Neural progenitor cell (in vitro differentiated cells): ENCODE measurements around the gene CHST12. TPM values are rescaled to one million over a fixed set of nuclear protein-coding genes. Genes with fewer than 3 reads are reported as not detected.
A peak's percentile ranks its signal among the peaks of the same experiment; 100 is the strongest.

Source experiments
- DNase-seq: peaks from one replicate; pipeline ENCODE4 v3.0.0-alpha.2; 2016; ENCODE audit warnings: low spot score
- H2AFZ ChIP-seq: fragments of 200-600 bp; sonication (generic); replicated peaks from 2 replicates; pipeline ENCODE4 v1.6.1; 2016; ENCODE audit warnings: antibody characterized with exemption
- H3F3A ChIP-seq: fragments of 200-600 bp; sonication (generic); 2 replicates; pipeline ENCODE4 v1.6.1; 2016; ENCODE audit warnings: antibody characterized with exemption, low read depth
- H3K27ac ChIP-seq: fragments of 200-600 bp; sonication (generic); 2 replicates; pipeline ENCODE4 v1.5.1; 2016; ENCODE audit warnings: mild to moderate bottlenecking
- H3K27me3 ChIP-seq: fragments of 200-600 bp; sonication (generic); 2 replicates; pipeline ENCODE4 v1.6.1; 2016; ENCODE audit warnings: mild to moderate bottlenecking, moderate library complexity
- H3K36me3 ChIP-seq: fragments of 200-600 bp; sonication (generic); 2 replicates; pipeline ENCODE4 v1.5.1; 2016
- H3K4me1 ChIP-seq: fragments of 200-600 bp; sonication (generic); 2 replicates; pipeline ENCODE4 v1.6.1; 2016; ENCODE audit warnings: mixed run types
- H3K4me2 ChIP-seq: fragments of 200-600 bp; sonication (generic); 2 replicates; pipeline ENCODE4 v1.6.1; 2016
- H3K4me3 ChIP-seq: fragments of 200-600 bp; sonication (generic); 2 replicates; pipeline ENCODE4 v1.5.1; 2016
- H3K79me2 ChIP-seq: fragments of 200-600 bp; sonication (generic); 2 replicates; pipeline ENCODE4 v1.6.1; 2016; ENCODE audit warnings: low read depth
- H3K9ac ChIP-seq: fragments of 200-600 bp; sonication (generic); 2 replicates; pipeline ENCODE4 v1.6.1; 2016
- H3K9me3 ChIP-seq: fragments of 200-600 bp; sonication (generic); 2 replicates; pipeline ENCODE4 v1.5.1; 2016; ENCODE audit warnings: low read depth
- H4K20me1 ChIP-seq: fragments of 200-600 bp; sonication (generic); 2 replicates; pipeline ENCODE4 v1.6.1; 2016; ENCODE audit warnings: low read depth
- H3K27ac Mint-ChIP-seq: 3 replicates; pipeline ENCODE4 v1.8.0; 2021; ENCODE audit warnings: mixed read lengths
- H3K27me3 Mint-ChIP-seq: 2 replicates; pipeline ENCODE4 v1.8.0; 2022; ENCODE audit warnings: low read depth, mild to moderate bottlenecking, inconsistent platforms, moderate library complexity, mixed read lengths; ENCODE audit not compliant: insufficient read depth
- H3K36me3 Mint-ChIP-seq: 3 replicates; pipeline ENCODE4 v1.8.0; 2021; ENCODE audit warnings: mixed read lengths
- H3K4me1 Mint-ChIP-seq: 3 replicates; pipeline ENCODE4 v1.8.0; 2021; ENCODE audit warnings: mixed read lengths
- H3K4me3 Mint-ChIP-seq: 3 replicates; pipeline ENCODE4 v1.8.0; 2021; ENCODE audit warnings: mild to moderate bottlenecking, moderate library complexity, mixed read lengths
- H3K9me3 Mint-ChIP-seq: 3 replicates; pipeline ENCODE4 v1.8.0; 2020; ENCODE audit warnings: mixed read lengths
- EZH2 ChIP-seq: fragments of 200-600 bp; sonication (generic); IDR thresholded peaks from 2 replicates; pipeline ENCODE4 v1.6.1; 2017; ENCODE audit warnings: antibody characterized with exemption, mild to moderate bottlenecking, moderate library complexity
- EZH2phosphoT487 ChIP-seq: fragments of 200-600 bp; sonication (generic); IDR thresholded peaks from 2 replicates; pipeline ENCODE4 v1.6.1; 2017; ENCODE audit warnings: antibody characterized with exemption
- total RNA-seq: library from RNA; depleted of rRNA; stranded (reverse); fragments of >200 nt; gene quantifications from 2 replicates; pipeline ENCODE4 v1.2.3, GENCODE V29; 2015; ENCODE audit warnings: low replicate concordance
- TF ChIP-seq, protein P1 (sequence below): fragments of 200-600 bp; sonication (generic); IDR thresholded peaks from 2 replicates; pipeline ENCODE4 v1.5.1; 2017; ENCODE audit warnings: antibody characterized with exemption, mild to moderate bottlenecking

CHST12 gene
- total RNA-seq, 1 donor from 2014 or later: 0.43 TPM

DNA sequence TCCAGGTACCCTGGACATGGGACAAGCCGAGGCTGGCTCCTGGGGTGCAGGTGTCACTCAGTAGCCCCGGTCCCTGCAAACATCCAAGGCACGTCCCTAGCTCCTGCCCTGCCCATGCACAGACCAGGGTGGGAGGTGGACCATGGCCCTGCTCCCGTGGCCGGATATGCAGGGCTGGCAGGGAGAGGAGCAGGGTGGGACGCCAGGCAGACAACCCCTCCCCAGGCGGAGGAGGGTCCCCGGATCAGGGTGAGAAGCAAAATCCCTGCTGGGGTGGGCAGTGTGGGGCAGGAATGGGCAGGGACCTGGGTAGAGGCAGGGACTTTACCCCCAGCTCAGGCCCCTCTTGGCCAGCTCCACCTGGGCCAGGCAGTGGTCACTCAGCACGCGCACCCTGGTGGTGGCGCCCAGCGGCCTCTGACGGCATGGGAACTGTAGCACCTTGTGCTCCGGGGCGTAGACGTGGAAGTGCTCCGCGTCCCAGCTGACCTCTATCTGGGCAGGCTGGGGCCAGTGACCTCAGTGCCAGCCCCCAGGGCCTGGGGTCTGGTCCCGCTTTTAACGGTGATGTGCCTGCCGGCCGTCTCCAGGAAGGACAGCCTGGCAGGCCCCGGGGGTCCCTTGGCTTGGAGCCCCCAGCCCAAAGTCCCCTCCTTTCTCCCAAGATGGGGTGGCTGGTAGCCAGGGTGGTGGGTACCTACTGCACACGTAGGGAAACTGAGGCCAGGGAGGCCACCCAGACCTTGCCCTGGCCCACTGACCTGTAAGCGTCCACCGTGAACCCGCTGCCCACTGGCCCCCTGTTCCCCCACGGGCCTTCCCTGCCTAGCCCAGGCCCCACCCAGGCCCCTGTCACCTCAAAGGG lies 71.6 kb downstream of the CHST12 start:
- H3K4me2 ChIP-seq: no peak overlapping the region
- Mint-ChIP-seq H3K36me3 (no peaks in the 10 kb centered on the region), H3K4me3 (no peak overlapping the region), H3K9me3 (no peaks in the 10 kb centered on the region), H3K27me3 (peaks cover 6% of the 10 kb centered on the region), H3K27ac (no peak overlapping the region), H3K4me1 (peaks cover 44% of the 10 kb centered on the region)
- H4K20me1 ChIP-seq: no peaks in the 10 kb centered on the region
- H3K9ac ChIP-seq: no peak overlapping the region
- TF ChIP-seq EZH2 (no peak), EZH2phosphoT487 (no peak)
- TF ChIP-seq, protein P1, sequence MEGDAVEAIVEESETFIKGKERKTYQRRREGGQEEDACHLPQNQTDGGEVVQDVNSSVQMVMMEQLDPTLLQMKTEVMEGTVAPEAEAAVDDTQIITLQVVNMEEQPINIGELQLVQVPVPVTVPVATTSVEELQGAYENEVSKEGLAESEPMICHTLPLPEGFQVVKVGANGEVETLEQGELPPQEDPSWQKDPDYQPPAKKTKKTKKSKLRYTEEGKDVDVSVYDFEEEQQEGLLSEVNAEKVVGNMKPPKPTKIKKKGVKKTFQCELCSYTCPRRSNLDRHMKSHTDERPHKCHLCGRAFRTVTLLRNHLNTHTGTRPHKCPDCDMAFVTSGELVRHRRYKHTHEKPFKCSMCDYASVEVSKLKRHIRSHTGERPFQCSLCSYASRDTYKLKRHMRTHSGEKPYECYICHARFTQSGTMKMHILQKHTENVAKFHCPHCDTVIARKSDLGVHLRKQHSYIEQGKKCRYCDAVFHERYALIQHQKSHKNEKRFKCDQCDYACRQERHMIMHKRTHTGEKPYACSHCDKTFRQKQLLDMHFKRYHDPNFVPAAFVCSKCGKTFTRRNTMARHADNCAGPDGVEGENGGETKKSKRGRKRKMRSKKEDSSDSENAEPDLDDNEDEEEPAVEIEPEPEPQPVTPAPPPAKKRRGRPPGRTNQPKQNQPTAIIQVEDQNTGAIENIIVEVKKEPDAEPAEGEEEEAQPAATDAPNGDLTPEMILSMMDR: no peak
- H3K27ac ChIP-seq: no peak overlapping the region
- H3K4me3 ChIP-seq: no peak overlapping the region
- no peaks in the 10 kb centered on the region for H3K27me3 ChIP-seq
- peaks cover 31% of the 10 kb centered on the region for H3K4me1 ChIP-seq
- H3K36me3 ChIP-seq: no peaks in the 10 kb centered on the region
- H3F3A ChIP-seq: peaks cover 9% of the 10 kb centered on the region
- no peak for DNase-seq
- H3K79me2 ChIP-seq: no peaks in the 10 kb centered on the region
- H2AFZ ChIP-seq: no peak overlapping the region
- no peaks in the 10 kb centered on the region for H3K9me3 ChIP-seq

DNA sequence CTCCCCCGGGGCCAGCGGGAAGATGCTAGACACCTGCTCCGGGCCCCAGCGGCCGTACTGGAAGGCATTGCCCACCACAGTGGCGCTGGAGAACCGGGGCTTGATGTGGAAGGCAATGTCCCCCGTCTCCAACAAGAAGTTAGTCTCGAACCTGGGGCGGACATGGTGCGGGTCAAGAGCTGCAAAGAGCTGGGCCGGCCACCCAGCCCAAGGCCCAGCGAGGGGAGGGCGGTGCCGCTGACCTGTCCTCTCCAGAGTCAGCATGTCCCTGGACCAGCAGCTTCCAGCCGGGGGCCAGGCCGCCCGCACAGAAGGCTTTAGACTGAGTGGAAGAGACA lies 72.2 kb downstream of the CHST12 start:
- peaks cover 8% of the 10 kb centered on the region for H3K27me3 Mint-ChIP-seq
- no peak for DNase-seq
- no peak overlapping the region for H2AFZ ChIP-seq
- H3K4me3 ChIP-seq: no peak overlapping the region
- H3K9ac ChIP-seq: no peak overlapping the region
- H3K9me3 Mint-ChIP-seq: no peaks in the 10 kb centered on the region
- peaks cover 5% of the 10 kb centered on the region for H3F3A ChIP-seq
- no peaks in the 10 kb centered on the region for H4K20me1 ChIP-seq
- H3K36me3 ChIP-seq: no peaks in the 10 kb centered on the region
- no peak overlapping the region for H3K27ac Mint-ChIP-seq
- TF ChIP-seq EZH2 (no peak), EZH2phosphoT487 (no peak)
- TF ChIP-seq, protein P1: no peak
- H3K36me3 Mint-ChIP-seq: no peaks in the 10 kb centered on the region
- no peaks in the 10 kb centered on the region for H3K9me3 ChIP-seq
- H3K27ac ChIP-seq: no peak overlapping the region
- H3K27me3 ChIP-seq: no peaks in the 10 kb centered on the region
- peaks cover 41% of the 10 kb centered on the region for H3K4me1 Mint-ChIP-seq
- H3K4me2 ChIP-seq: no peak overlapping the region
- no peak overlapping the region for H3K4me3 Mint-ChIP-seq
- H3K79me2 ChIP-seq: no peaks in the 10 kb centered on the region
- H3K4me1 ChIP-seq: peaks cover 31% of the 10 kb centered on the region

DNA sequence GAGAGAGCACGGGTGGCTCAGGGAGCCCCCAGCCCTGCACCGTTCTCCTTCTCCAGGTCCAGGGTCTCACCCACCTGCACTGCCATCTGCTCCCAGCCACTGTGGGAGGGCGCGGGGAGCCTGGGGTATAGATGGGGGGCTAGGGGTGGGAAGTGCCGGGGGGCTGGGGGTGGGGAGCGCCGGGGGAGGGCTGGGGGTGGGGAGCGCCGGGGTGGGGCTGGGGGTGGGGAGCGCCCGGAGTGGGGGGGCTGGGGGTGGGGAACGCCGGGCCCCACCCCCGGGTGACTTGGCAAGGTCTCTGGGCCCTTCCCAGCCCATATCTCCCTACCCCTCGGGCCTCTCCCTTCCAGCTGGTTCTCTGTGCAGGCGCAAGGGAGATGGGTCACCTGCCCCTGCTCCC lies 72.9 kb downstream of the CHST12 start, which contains the start of gene GRIFIN:
Gene GRIFIN, minus strand, starts transcription at position 101 of the 400 bp plus-strand sequence. Its CDS starts 15 bp downstream, at position 86.
- Mint-ChIP-seq H3K4me3 (no peak within 1 kb of the TSS), H3K4me1 (peaks cover 40% of the 10 kb centered on the region), H3K27me3 (peaks cover 14% of the 10 kb centered on the region), H3K9me3 (no peaks in the 10 kb centered on the region), H3K27ac (no peak within 1 kb of the TSS), H3K36me3 (no peaks in the 10 kb centered on the region)
- Histone ChIP-seq H3K4me3 (no peak within 1 kb of the TSS), H3K9me3 (no peaks in the 10 kb centered on the region), H3K4me1 (peaks cover 30% of the 10 kb centered on the region), H3F3A (no peaks in the 10 kb centered on the region), H3K27ac (no peak within 1 kb of the TSS), H2AFZ (no peak within 1 kb of the TSS), H3K36me3 (no peaks in the 10 kb centered on the region), H3K27me3 (no peaks in the 10 kb centered on the region), H3K9ac (no peak within 1 kb of the TSS), H4K20me1 (no peaks in the 10 kb centered on the region), H3K4me2 (peak within 1 kb of the TSS; percentile 56), H3K79me2 (no peaks in the 10 kb centered on the region)
- TF ChIP-seq, protein P1: no peak
- no peak for TF ChIP-seq EZH2
- TF ChIP-seq EZH2phosphoT487: no peak
- DNase-seq: no peak
